ENCODE measurements around the gene CSTF1. TPM values are rescaled to one million over a fixed set of nuclear protein-coding genes. Genes with fewer than 3 reads are reported as not detected.

The CSTF1 gene
- total RNA-seq, 1 experiment from 2014 or later, result 60.2 TPM

- ChIA-PET POLR2A (ENCODE audit: unreplicated experiment) (no interaction called here), CTCF (no interaction called here)
- H3K36me3 ChIP-seq (ENCODE audit: low read depth, low read length), result no peaks in the 10 kb centered on the region
- no peak for TF ChIP-seq EZH2 (IDR thresholded peaks at IDR 0.05; ENCODE audit: low read length, unreplicated experiment)
- no peak for TF ChIP-seq EZH2phosphoT487 (IDR thresholded peaks at IDR 0.05; ENCODE audit: borderline replicate concordance, low read length)
- no peak for TF ChIP-seq CTCF (conservative IDR thresholded peaks at IDR 0.05; ENCODE audit: low read depth, low read length)
- H4K20me1 ChIP-seq (ENCODE audit: low read length), result no peaks in the 10 kb centered on the region
- H3K4me1 ChIP-seq (ENCODE audit: insufficient read depth, low read length), result peaks cover 36% of the 10 kb centered on the region
- BruUV-seq (replicated peaks), result no TSS peak
- DNase-seq (no peak), ATAC-seq (no peak)
- no peaks in the 10 kb centered on the region for H3K27me3 ChIP-seq (ENCODE audit: low read length)
- H3K9ac ChIP-seq (ENCODE audit: low read length), result no peak overlapping the region
- no peaks in the 10 kb centered on the region for H3F3A ChIP-seq (ENCODE audit: low read length, unreplicated experiment)
- no peaks in the 10 kb centered on the region for H3K9me2 ChIP-seq (replicated peaks; ENCODE audit: low read length)
- intact Hi-C loops (cut with micrococcal nuclease), result no loop called here
- H3K9me3 ChIP-seq (ENCODE audit: low read length), result no peaks in the 10 kb centered on the region
- H3K4me3 ChIP-seq (ENCODE audit: low read length), result no peak overlapping the region
- no peaks in the 10 kb centered on the region for H3K79me2 ChIP-seq (ENCODE audit: low read length)
- H2AFZ ChIP-seq (ENCODE audit: low read length), result no peak overlapping the region
- H3K27ac ChIP-seq (ENCODE audit: low read length), result no peak overlapping the region
- no peak overlapping the region for H3K4me2 ChIP-seq (ENCODE audit: low read length)
Measured at GRCh38 chr20:56418385-56418861, 26.0 kb downstream of the CSTF1 start.

- no TSS peak for BruUV-seq (replicated peaks)
- TF ChIP-seq CTCF (conservative IDR thresholded peaks at IDR 0.05; ENCODE audit: low read depth, low read length) (no peak), EZH2phosphoT487 (IDR thresholded peaks at IDR 0.05; ENCODE audit: borderline replicate concordance, low read length) (no peak), EZH2 (IDR thresholded peaks at IDR 0.05; ENCODE audit: low read length, unreplicated experiment) (no peak)
- no peak for DNase-seq
- Histone ChIP-seq H3K9me3 (ENCODE audit: low read length) (no peaks in the 10 kb centered on the region), H3K4me1 (ENCODE audit: insufficient read depth, low read length) (peaks cover 36% of the 10 kb centered on the region), H3K27me3 (ENCODE audit: low read length) (no peaks in the 10 kb centered on the region), H3K4me2 (ENCODE audit: low read length) (no peak overlapping the region), H3K4me3 (ENCODE audit: low read length) (no peak overlapping the region), H2AFZ (ENCODE audit: low read length) (no peak overlapping the region), H3K79me2 (ENCODE audit: low read length) (no peaks in the 10 kb centered on the region), H3K9ac (ENCODE audit: low read length) (no peak overlapping the region), H3K27ac (ENCODE audit: low read length) (no peak overlapping the region), H3K9me2 (replicated peaks; ENCODE audit: low read length) (no peaks in the 10 kb centered on the region), H3K36me3 (ENCODE audit: low read depth, low read length) (no peaks in the 10 kb centered on the region), H4K20me1 (ENCODE audit: low read length) (no peaks in the 10 kb centered on the region), H3F3A (ENCODE audit: low read length, unreplicated experiment) (no peaks in the 10 kb centered on the region)
- CTCF ChIA-PET, result no interaction called here
- POLR2A ChIA-PET (ENCODE audit: unreplicated experiment), result no interaction called here
- no peak for ATAC-seq
- intact Hi-C loops (cut with micrococcal nuclease), result no loop called here
Measured at GRCh38 chr20:56420028-56420427, 27.6 kb downstream of the CSTF1 start.

DNA sequence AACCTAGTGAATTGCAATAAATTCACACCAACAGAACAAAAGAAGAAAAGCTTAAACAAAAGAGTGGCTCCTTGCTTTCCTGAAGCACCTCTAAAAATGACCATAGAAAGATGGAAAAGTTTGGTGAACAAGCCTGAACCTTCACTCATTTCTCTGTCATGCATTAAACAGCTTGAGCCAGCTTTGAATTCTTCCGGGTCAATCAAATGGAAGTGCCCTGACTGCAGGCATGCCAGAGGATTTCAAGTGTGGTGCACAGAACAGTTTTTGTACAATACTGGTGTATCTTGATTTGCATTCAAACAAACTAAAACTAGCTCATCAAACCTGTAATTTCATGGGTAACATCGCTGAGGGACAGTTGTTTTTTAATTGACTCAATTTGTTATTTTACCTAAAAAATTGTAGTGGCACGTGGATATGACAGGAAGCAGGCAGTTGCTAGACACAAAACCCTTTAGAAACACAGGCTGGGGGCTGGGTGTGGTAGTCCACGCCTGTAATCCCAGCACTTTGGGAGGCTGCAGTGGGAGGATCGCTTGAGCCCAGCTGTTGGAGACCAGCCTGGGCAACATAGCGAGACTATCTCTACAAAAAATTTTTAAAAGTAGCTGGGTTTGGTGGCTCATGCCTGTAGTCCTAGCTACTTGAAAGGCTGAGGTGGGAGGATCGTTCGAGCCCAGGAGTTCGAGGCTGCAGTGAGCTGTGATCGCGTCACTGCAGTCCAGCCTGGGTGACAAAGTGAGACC, 28.7 kb downstream of the CSTF1 start:
- ATAC-seq (no peak), DNase-seq (no peak)
- intact Hi-C loops (cut with micrococcal nuclease), result no loop called here
- Histone ChIP-seq H4K20me1 (ENCODE audit: low read length) (no peaks in the 10 kb centered on the region), H3K27ac (ENCODE audit: low read length) (no peak overlapping the region), H3K27me3 (ENCODE audit: low read length) (no peaks in the 10 kb centered on the region), H3K36me3 (ENCODE audit: low read depth, low read length) (no peaks in the 10 kb centered on the region), H3K4me1 (ENCODE audit: insufficient read depth, low read length) (peaks cover 36% of the 10 kb centered on the region), H3K9ac (ENCODE audit: low read length) (no peak overlapping the region), H3F3A (ENCODE audit: low read length, unreplicated experiment) (no peaks in the 10 kb centered on the region), H3K79me2 (ENCODE audit: low read length) (no peaks in the 10 kb centered on the region), H3K4me3 (ENCODE audit: low read length) (no peak overlapping the region), H3K4me2 (ENCODE audit: low read length) (no peak overlapping the region), H3K9me3 (ENCODE audit: low read length) (no peaks in the 10 kb centered on the region), H3K9me2 (replicated peaks; ENCODE audit: low read length) (no peaks in the 10 kb centered on the region), H2AFZ (ENCODE audit: low read length) (no peak overlapping the region)
- TF ChIP-seq EZH2 (IDR thresholded peaks at IDR 0.05; ENCODE audit: low read length, unreplicated experiment) (no peak), EZH2phosphoT487 (IDR thresholded peaks at IDR 0.05; ENCODE audit: borderline replicate concordance, low read length) (no peak), CTCF (conservative IDR thresholded peaks at IDR 0.05; ENCODE audit: low read depth, low read length) (no peak)
- ChIA-PET POLR2A (ENCODE audit: unreplicated experiment) (no interaction called here), CTCF (no interaction called here)
- BruUV-seq (replicated peaks), result no TSS peak

Data from PC-3 (cell line).